ENCODE results near the gene APEH.
"Not testable (repeated sequence)": the region's sequence is repeated elsewhere in the genome, so short reads cannot be mapped to it uniquely, and the experiment has no call there.

The APEH gene

DNA sequence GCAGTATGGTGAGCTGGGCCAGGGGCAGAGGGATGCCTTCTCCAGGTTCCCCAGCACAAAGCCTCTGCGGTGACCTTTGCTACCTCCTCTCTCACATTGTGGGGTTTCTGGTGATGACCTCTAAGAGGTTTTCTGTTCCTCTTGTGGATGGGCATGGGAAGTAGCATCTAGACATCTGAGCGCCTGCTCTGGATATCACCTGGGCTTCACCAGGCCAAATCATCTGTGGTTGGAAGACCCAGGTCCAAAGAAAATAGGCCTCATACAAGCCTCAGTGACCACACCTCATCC lies 7.0 kb downstream of the APEH start:
- Histone ChIP-seq H3K79me2 (ENCODE audit: control insufficient read depth, insufficient read depth, low read length, unreplicated experiment) (no peaks in the 10 kb centered on the region), H3K27ac (ENCODE audit: low read depth, low read length) (no peak overlapping the region), H3K4me1 (ENCODE audit: control insufficient read depth, insufficient read depth, low read length, unreplicated experiment) (no peaks in the 10 kb centered on the region)

DNA sequence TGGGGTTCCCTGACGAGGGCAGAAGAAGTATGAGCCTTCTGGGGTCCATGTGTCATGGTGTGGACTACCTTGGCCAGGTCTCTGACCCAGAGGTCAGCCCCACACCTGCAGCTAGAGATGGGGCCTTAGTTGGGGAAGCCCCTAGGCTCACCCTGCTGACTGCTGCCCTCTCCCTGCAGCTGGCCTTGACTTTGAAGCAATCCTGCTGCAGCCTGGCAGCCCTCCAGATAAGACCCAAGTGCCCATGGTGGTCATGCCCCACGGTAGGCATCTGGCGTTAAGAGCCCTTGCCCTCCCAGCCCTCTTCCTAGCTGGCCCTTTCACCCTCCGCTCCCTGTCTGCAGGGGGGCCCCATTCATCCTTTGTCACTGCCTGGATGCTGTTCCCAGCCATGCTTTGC lies 7.4 kb downstream of the APEH start:
- H3K27ac ChIP-seq (ENCODE audit: low read depth, low read length), result no peak overlapping the region
- H3K27me3 ChIP-seq (ENCODE audit: insufficient read depth, low read length), result peaks cover 3% of the 10 kb centered on the region; the same call in 1 of the 2 replicates
- no peaks in the 10 kb centered on the region for H3K79me2 ChIP-seq (ENCODE audit: control insufficient read depth, insufficient read depth, low read length, unreplicated experiment)
- H3K4me1 ChIP-seq (ENCODE audit: control insufficient read depth, insufficient read depth, low read length, unreplicated experiment), result no peaks in the 10 kb centered on the region
- no peak overlapping the region for H3K4me3 ChIP-seq (ENCODE audit: low read depth, low read length)
- peaks cover 10% of the 10 kb centered on the region for H3K36me3 ChIP-seq (ENCODE audit: insufficient read depth, low read length)
- H2AFZ ChIP-seq (ENCODE audit: low read length, unreplicated experiment), result no peak overlapping the region

More for the DNA sequence above, 7.0 kb downstream of the APEH start:
- Histone ChIP-seq H2AFZ (ENCODE audit: low read length, unreplicated experiment) (no peak overlapping the region), H3K27me3 (ENCODE audit: insufficient read depth, low read length) (peaks cover under 1% of the 10 kb centered on the region; the same call in 1 of the 2 replicates), H3K36me3 (ENCODE audit: insufficient read depth, low read length) (peaks cover 10% of the 10 kb centered on the region), H3K4me3 (ENCODE audit: low read depth, low read length) (no peak overlapping the region)

DNA sequence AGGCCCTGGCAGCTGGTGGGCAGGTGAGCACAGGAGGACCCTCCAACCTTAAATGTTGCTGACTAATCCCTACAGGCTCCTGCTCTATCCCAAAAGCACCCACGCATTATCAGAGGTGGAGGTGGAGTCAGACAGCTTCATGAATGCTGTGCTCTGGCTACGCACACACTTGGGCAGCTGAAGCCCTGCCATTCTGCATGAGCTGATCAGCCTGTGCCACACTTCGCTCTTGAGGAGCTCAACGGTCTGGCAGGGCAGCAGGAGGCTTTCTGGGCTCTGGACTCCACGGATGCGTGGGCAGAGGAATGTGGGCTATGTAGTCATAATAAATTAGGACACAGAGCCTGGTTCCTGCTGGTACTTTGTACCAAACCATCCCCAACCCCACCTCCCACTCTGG lies 9.0 kb downstream of the APEH start:
- Histone ChIP-seq H3K27ac (ENCODE audit: low read depth, low read length) (no peak overlapping the region), H2AFZ (ENCODE audit: low read length, unreplicated experiment) (no peak overlapping the region), H3K79me2 (ENCODE audit: control insufficient read depth, insufficient read depth, low read length, unreplicated experiment) (no peaks in the 10 kb centered on the region), H3K36me3 (ENCODE audit: insufficient read depth, low read length) (peaks cover 10% of the 10 kb centered on the region), H3K27me3 (ENCODE audit: insufficient read depth, low read length) (peaks cover 3% of the 10 kb centered on the region; the same call in 1 of the 2 replicates), H3K4me1 (ENCODE audit: control insufficient read depth, insufficient read depth, low read length, unreplicated experiment) (no peaks in the 10 kb centered on the region), H3K4me3 (ENCODE audit: low read depth, low read length) (no peak overlapping the region)

DNA sequence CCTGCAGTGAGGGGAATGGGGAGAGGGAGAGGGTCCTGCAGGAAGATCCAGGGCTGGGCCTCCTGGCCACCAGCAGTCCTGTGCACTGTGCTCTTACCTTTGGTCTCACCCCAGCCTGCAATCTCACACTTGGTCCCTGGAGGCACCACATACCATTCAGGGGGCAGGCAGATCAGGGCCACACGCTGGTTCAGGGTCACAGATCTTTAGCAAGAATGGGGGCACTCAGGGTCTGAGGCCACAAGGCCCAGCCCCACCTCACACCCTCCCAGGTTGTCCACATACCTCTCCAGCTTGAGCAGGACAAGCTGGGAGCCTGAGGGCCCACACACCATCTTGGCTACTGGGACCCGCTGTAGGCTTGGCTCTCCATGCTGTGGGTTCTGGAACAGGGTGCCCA lies 10.3 kb downstream of the APEH start:
- not testable (repeated sequence) for H3K27me3 ChIP-seq (ENCODE audit: insufficient read depth, low read length); H3K79me2 ChIP-seq (ENCODE audit: control insufficient read depth, insufficient read depth, low read length, unreplicated experiment); H3K36me3 ChIP-seq (ENCODE audit: insufficient read depth, low read length); H3K4me1 ChIP-seq (ENCODE audit: control insufficient read depth, insufficient read depth, low read length, unreplicated experiment); H3K27ac ChIP-seq (ENCODE audit: low read depth, low read length); H3K4me3 ChIP-seq (ENCODE audit: low read depth, low read length); H2AFZ ChIP-seq (ENCODE audit: low read length, unreplicated experiment)

DNA sequence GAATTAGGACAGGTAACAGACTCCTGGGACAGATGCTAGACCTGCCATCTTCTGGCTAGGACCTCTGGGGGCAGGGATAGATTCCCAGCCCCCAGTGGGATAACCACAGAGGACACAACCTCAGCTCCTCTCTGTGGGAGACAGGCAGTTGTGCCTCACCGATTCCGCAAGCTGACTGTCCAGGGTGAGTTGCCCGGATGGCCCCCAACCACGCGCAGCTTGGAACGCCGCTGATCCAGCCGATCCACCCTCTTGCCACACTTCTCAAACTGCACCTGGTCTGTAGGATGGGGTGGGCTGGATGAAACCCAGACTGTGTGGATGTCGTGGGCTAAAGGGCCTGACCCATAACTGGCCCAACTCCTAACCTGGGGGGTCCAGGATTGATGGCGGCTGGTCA lies 11.0 kb downstream of the APEH start:
- H3K79me2 ChIP-seq (ENCODE audit: control insufficient read depth, insufficient read depth, low read length, unreplicated experiment); H3K27ac ChIP-seq (ENCODE audit: low read depth, low read length); H3K4me3 ChIP-seq (ENCODE audit: low read depth, low read length); H3K4me1 ChIP-seq (ENCODE audit: control insufficient read depth, insufficient read depth, low read length, unreplicated experiment); H3K36me3 ChIP-seq (ENCODE audit: insufficient read depth, low read length); H2AFZ ChIP-seq (ENCODE audit: low read length, unreplicated experiment); H3K27me3 ChIP-seq (ENCODE audit: insufficient read depth, low read length): not testable (repeated sequence)

DNA sequence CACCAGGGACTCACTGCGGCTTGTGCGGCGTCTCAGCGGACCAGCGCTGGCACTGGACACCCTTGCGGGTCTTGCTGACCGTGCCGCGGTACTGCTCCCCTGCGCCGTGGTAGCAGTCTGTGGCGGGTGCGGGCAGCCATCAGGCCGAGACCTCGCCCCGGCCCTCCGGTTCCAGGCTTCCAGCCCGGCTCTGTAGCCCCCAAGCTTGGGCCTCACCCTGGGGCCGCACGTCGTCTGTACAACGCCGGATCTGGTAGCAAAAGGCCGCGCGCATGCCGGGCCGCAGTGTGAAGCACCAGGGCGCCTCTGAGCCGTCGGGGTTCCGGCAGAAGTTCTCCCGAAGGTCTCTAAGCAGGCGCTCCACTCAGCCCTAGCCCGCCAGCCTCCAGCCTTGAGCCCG lies 11.7 kb downstream of the APEH start:
- H3K27ac ChIP-seq (ENCODE audit: low read depth, low read length); H3K4me3 ChIP-seq (ENCODE audit: low read depth, low read length); H3K36me3 ChIP-seq (ENCODE audit: insufficient read depth, low read length); H3K27me3 ChIP-seq (ENCODE audit: insufficient read depth, low read length); H3K79me2 ChIP-seq (ENCODE audit: control insufficient read depth, insufficient read depth, low read length, unreplicated experiment); H2AFZ ChIP-seq (ENCODE audit: low read length, unreplicated experiment); H3K4me1 ChIP-seq (ENCODE audit: control insufficient read depth, insufficient read depth, low read length, unreplicated experiment): not testable (repeated sequence)

DNA sequence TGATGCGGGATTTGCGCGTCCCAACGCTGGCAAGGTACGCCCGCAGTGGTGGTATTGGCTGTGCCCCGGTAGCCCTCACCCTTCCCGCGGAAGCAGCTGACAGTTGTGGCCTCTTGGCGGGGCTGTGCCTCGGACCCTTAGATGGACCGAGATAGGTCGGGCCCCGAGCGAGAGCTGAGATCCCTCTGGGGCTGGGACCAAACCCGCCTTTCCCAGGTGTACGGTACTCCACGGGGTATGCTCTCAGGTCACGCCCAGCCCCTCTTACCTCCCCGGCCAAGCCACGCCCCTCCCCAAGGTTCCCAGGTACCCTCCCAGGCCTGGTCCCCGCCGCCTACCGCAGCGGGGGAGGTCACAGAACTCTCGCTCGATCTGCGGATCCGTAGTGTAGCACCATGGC lies 12.2 kb downstream of the APEH start:
- not testable (repeated sequence) for H3K79me2 ChIP-seq (ENCODE audit: control insufficient read depth, insufficient read depth, low read length, unreplicated experiment); H3K36me3 ChIP-seq (ENCODE audit: insufficient read depth, low read length); H3K27ac ChIP-seq (ENCODE audit: low read depth, low read length); H3K27me3 ChIP-seq (ENCODE audit: insufficient read depth, low read length); H2AFZ ChIP-seq (ENCODE audit: low read length, unreplicated experiment); H3K4me1 ChIP-seq (ENCODE audit: control insufficient read depth, insufficient read depth, low read length, unreplicated experiment)
- peak overlapping the region; percentile 49 for H3K4me3 ChIP-seq (ENCODE audit: low read depth, low read length)

DNA sequence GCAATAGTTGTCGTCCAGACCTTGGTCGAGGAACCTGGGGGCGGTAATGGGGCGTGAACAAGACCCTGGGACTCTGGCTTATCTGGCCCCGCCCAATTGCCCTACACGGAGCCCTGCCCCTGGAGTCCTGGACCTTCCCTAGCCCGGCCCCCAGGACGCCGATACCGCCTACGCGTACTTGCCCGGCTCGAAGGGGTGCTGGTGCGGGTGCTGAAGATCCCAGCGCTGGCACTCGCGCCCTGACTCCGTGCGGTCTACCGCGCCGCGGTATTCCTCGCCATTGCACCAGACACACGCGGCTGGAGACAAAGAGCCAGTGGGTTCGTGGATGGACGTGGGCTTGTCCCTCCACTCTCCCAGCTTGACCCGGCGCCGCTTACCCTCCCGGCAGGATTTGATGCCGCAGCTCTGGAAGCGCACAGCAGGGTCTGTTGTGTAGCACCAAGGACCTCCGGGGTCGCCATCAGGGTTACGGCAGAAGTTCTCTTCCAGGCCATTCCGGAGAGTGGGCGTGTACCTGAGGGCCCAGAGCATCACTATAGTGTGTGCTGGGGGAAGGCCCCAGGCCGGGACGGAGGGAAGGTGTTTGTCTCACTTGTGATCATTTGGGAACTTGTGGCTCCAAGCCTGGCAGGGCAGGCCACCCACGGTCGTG lies 12.7 kb downstream of the APEH start:
- not testable (repeated sequence) for H3K79me2 ChIP-seq (ENCODE audit: control insufficient read depth, insufficient read depth, low read length, unreplicated experiment); H3K36me3 ChIP-seq (ENCODE audit: insufficient read depth, low read length); H3K27ac ChIP-seq (ENCODE audit: low read depth, low read length); H3K4me1 ChIP-seq (ENCODE audit: control insufficient read depth, insufficient read depth, low read length, unreplicated experiment); H3K27me3 ChIP-seq (ENCODE audit: insufficient read depth, low read length); H2AFZ ChIP-seq (ENCODE audit: low read length, unreplicated experiment)
- peak overlapping the region; percentile 49 for H3K4me3 ChIP-seq (ENCODE audit: low read depth, low read length)

DNA sequence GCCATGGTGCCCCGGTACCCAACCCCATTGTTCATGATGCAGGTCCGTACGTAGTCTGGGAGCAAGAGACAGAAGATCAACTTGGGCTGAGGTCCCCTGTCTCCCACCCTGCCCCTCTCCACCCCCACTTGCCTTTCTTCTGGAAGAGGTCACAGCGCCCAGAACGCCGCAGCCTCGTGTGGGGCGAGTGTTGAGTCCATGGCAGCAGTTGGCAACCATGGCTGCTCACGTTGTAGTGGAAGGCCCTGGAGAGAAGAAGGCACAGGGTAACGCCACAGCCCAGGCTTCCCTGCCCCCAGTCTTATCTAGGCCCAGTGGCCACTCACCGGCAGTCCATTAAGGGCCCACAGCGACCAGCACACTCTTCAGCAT lies 13.3 kb downstream of the APEH start:
- H3K27ac ChIP-seq (ENCODE audit: low read depth, low read length); H3K36me3 ChIP-seq (ENCODE audit: insufficient read depth, low read length); H3K4me1 ChIP-seq (ENCODE audit: control insufficient read depth, insufficient read depth, low read length, unreplicated experiment); H2AFZ ChIP-seq (ENCODE audit: low read length, unreplicated experiment); H3K27me3 ChIP-seq (ENCODE audit: insufficient read depth, low read length); H3K4me3 ChIP-seq (ENCODE audit: low read depth, low read length); H3K79me2 ChIP-seq (ENCODE audit: control insufficient read depth, insufficient read depth, low read length, unreplicated experiment): not testable (repeated sequence)

DNA sequence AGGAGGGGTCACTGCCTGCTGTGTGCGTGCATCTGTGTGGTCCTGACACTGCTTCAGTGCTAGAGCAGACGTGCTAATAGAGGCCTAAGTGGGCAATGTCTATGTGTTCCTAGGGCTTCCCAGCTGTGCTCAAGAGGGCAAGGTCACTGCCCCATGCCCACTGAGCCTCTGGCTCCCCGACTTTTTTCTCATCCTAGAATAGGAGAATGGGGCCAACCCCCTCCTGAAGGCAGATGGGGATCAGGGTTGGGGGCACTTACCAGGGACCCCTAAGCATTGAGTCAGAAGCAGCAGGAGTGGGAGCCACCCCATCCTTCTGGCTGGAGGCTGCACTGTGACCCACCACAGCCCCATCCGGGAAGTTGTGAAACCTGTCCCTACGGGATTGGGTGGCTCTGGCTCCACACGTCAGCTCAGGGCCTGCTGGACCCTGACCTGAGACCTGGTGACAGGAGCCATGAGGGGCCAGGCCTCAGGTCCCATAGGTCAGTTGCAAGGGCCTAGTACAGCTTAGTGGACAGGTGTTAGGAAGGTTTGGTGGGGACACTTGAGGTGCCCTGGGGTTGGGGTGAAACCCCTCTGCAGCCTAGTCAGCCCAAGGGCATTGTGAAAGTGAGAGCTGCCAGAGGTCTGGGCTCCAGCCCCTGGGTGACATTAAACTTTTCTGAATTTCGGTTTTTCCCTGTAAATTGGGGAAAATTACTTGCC lies 14.3 kb downstream of the APEH start:
- H3K36me3 ChIP-seq (ENCODE audit: insufficient read depth, low read length); H3K79me2 ChIP-seq (ENCODE audit: control insufficient read depth, insufficient read depth, low read length, unreplicated experiment); H3K27me3 ChIP-seq (ENCODE audit: insufficient read depth, low read length); H3K27ac ChIP-seq (ENCODE audit: low read depth, low read length); H3K4me1 ChIP-seq (ENCODE audit: control insufficient read depth, insufficient read depth, low read length, unreplicated experiment): not testable (repeated sequence)
- H2AFZ ChIP-seq (ENCODE audit: low read length, unreplicated experiment), result peak overlapping the region; percentile 91
- H3K4me3 ChIP-seq (ENCODE audit: low read depth, low read length), result peak overlapping the region; percentile 95

DNA sequence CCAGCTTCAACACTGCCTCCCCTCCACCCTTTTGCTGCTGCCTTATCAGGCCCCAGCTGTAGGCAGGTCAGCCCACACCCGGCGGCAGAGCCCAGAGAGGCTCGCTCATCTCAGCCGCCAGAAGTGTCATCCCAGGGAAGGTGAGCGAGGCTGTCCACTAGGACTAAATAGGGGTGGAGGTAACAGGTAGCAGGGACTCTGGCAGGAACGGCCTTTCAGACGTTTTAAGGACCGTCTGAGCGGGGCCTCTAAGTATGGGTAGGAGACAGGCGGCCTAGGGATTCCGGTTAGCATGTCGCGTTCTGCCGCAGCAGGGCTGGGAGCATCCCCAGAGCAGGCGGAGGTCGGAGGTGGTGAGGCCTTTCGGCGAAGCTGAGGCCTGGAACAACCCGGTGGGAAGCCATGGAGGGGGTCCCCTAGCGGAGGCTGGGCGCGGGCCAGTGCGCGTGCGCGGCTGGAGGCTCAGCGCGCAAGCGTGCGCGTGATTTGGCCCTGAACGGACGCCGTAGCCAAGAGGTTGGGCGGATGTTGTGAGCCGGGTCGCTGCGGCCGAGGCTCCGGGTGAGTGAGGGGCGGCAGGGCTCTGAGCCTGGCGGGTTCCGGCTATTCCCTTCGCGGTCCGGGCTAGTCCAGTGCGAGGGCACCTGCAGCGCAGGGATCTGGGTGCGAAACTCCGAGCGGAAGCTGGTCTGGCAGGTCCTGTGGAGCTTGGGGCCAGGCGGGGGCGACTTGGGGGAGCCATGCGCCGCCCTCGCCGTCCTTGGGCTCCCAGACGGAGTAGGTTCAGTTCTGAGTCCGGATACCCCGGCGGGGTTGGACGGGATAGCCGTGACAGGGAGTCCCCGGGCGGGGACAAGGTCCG lies 15.1 kb downstream of the APEH start, which contains the start of the genes MST1 and RNF123:
Gene MST1, minus strand, starts transcription at position 429 of the 862 bp plus-strand sequence. CDS start 783 bp downstream, outside the sequence.
Gene RNF123, plus strand, starts transcription at position 512 of the 862 bp plus-strand sequence. CDS start 1,609 bp downstream, outside the sequence.
- Histone ChIP-seq H3K27me3 (ENCODE audit: insufficient read depth, low read length) (peaks cover 3% of the 10 kb centered on the region; the same call in 1 of the 2 replicates), H3K4me1 (ENCODE audit: control insufficient read depth, insufficient read depth, low read length, unreplicated experiment) (no peaks in the 10 kb centered on the region), H3K4me3 (ENCODE audit: low read depth, low read length) (peak within 1 kb of the TSS; percentile 95), H3K36me3 (ENCODE audit: insufficient read depth, low read length) (no peaks in the 10 kb centered on the region), H3K79me2 (ENCODE audit: control insufficient read depth, insufficient read depth, low read length, unreplicated experiment) (peaks cover 8% of the 10 kb centered on the region), H2AFZ (ENCODE audit: low read length, unreplicated experiment) (peak within 1 kb of the TSS; percentile 91), H3K27ac (ENCODE audit: low read depth, low read length) (0 out of 2 replicates have a peak within 1 kb of the TSS, but pooled peaks have one; percentile 7)

All from ACC112 (cell line).